HEK293 (cell line): Measurements from ENCODE around the gene TTC23.

Experiments
- BCL11B ChIP-seq: fragments of 450-650 bp; formaldehyde crosslinking; IDR thresholded peaks from 2 replicates; pipeline ENCODE4 v1.5.1; 2016; ENCODE audit warnings: low read depth, missing biosample characterization, missing genetic modification characterization
- CTCF ChIP-seq: fragments of 450-650 bp; formaldehyde crosslinking; IDR thresholded peaks from 2 replicates; pipeline ENCODE4 v1.5.1; 2016; ENCODE audit warnings: missing biosample characterization, missing genetic modification characterization
- FEZF1 ChIP-seq: fragments of 450-650 bp; formaldehyde crosslinking; IDR thresholded peaks from 2 replicates; pipeline ENCODE4 v1.5.1; 2016; ENCODE audit warnings: missing biosample characterization, missing genetic modification characterization
- GFI1B ChIP-seq: fragments of 450-650 bp; formaldehyde crosslinking; IDR thresholded peaks from 2 replicates; pipeline ENCODE4 v1.5.1; 2016; ENCODE audit warnings: missing biosample characterization, missing genetic modification characterization
- HOXC10 ChIP-seq: sonication (generic); formaldehyde crosslinking; IDR thresholded peaks from 2 replicates; pipeline ENCODE4 v1.8.1; 2023; ENCODE audit warnings: mild to moderate bottlenecking, missing genetic modification reagents
- KLF16 ChIP-seq: fragments of 450-650 bp; formaldehyde crosslinking; IDR thresholded peaks from 2 replicates; pipeline ENCODE4 v1.5.1; 2017; ENCODE audit warnings: missing biosample characterization, missing genetic modification characterization
- ZBTB20 ChIP-seq: fragments of 450-650 bp; formaldehyde crosslinking; IDR thresholded peaks from 2 replicates; pipeline ENCODE4 v1.5.1; 2016; ENCODE audit warnings: missing biosample characterization, missing genetic modification characterization
- ZBTB21 ChIP-seq: fragments of 450-650 bp; formaldehyde crosslinking; IDR thresholded peaks from 2 replicates; pipeline ENCODE4 v1.5.1; 2017; ENCODE audit warnings: missing biosample characterization, missing genetic modification characterization
- ZBTB26 ChIP-seq: fragments of 450-650 bp; formaldehyde crosslinking; optimal IDR thresholded peaks from 2 replicates; pipeline ENCODE3; 2016; ENCODE audit warnings: missing biosample characterization, mild to moderate bottlenecking, missing genetic modification characterization
- ZBTB7A ChIP-seq: fragments of 450-650 bp; formaldehyde crosslinking; IDR thresholded peaks from 2 replicates; pipeline ENCODE4 v1.5.1; 2016; ENCODE audit warnings: low read depth, missing biosample characterization, missing genetic modification characterization
- ZBTB8A ChIP-seq: fragments of 450-650 bp; formaldehyde crosslinking; IDR thresholded peaks from 2 replicates; pipeline ENCODE4 v1.5.1; 2016; ENCODE audit warnings: missing biosample characterization, missing genetic modification characterization
- ZNF114 ChIP-seq: fragments of 450-650 bp; formaldehyde crosslinking; IDR thresholded peaks from 2 replicates; pipeline ENCODE4 v1.5.0; 2017; ENCODE audit warnings: missing biosample characterization, missing genetic modification characterization
- ZNF138 ChIP-seq: fragments of 450-650 bp; formaldehyde crosslinking; IDR thresholded peaks from 2 replicates; pipeline ENCODE4 v1.5.1; 2016; ENCODE audit warnings: missing biosample characterization, missing genetic modification characterization, borderline replicate concordance
- ZNF146 ChIP-seq: fragments of 450-650 bp; formaldehyde crosslinking; IDR thresholded peaks from 2 replicates; pipeline ENCODE4 v1.5.1; 2016; ENCODE audit warnings: missing biosample characterization, missing genetic modification characterization
- ZNF157 ChIP-seq: fragments of 450-650 bp; formaldehyde crosslinking; IDR thresholded peaks from 2 replicates; pipeline ENCODE4 v1.5.1; 2016; ENCODE audit warnings: missing biosample characterization, missing genetic modification characterization
- ZNF2 ChIP-seq: fragments of 450-650 bp; formaldehyde crosslinking; IDR thresholded peaks from 2 replicates; pipeline ENCODE4 v1.5.1; 2016; ENCODE audit warnings: missing biosample characterization, missing genetic modification characterization
- ZNF223 ChIP-seq: fragments of 450-650 bp; formaldehyde crosslinking; IDR thresholded peaks from 2 replicates; pipeline ENCODE4 v1.5.1; 2016; ENCODE audit warnings: missing biosample characterization, missing genetic modification characterization
- ZNF23 ChIP-seq: fragments of 450-650 bp; formaldehyde crosslinking; IDR thresholded peaks from 2 replicates; pipeline ENCODE4 v1.5.1; 2016; ENCODE audit warnings: missing biosample characterization, missing genetic modification characterization, borderline replicate concordance
- ZNF311 ChIP-seq: fragments of 450-650 bp; formaldehyde crosslinking; IDR thresholded peaks from 2 replicates; pipeline ENCODE4 v1.5.1; 2017; ENCODE audit warnings: missing biosample characterization, missing genetic modification characterization, borderline replicate concordance
- ZNF398 ChIP-seq: fragments of 450-650 bp; formaldehyde crosslinking; IDR thresholded peaks from 2 replicates; pipeline ENCODE4 v1.5.1; 2017; ENCODE audit warnings: missing biosample characterization, missing genetic modification characterization
- ZNF426 ChIP-seq: fragments of 450-650 bp; formaldehyde crosslinking; IDR thresholded peaks from 2 replicates; pipeline ENCODE4 v1.5.1; 2017; ENCODE audit warnings: missing biosample characterization, missing genetic modification characterization, mild to moderate bottlenecking, inconsistent platforms, moderate library complexity
- ZNF488 ChIP-seq: fragments of 450-650 bp; formaldehyde crosslinking; IDR thresholded peaks from 2 replicates; pipeline ENCODE4 v1.5.1; 2016; ENCODE audit warnings: missing biosample characterization, missing genetic modification characterization
- ZNF555 ChIP-seq: fragments of 450-650 bp; formaldehyde crosslinking; conservative IDR thresholded peaks from 2 replicates; pipeline ENCODE4 v1.5.1; 2017; ENCODE audit warnings: missing biosample characterization, mild to moderate bottlenecking, missing genetic modification characterization, inconsistent platforms
- ZNF580 ChIP-seq: fragments of 450-650 bp; formaldehyde crosslinking; IDR thresholded peaks from 2 replicates; pipeline ENCODE4 v1.5.1; 2016; ENCODE audit warnings: missing biosample characterization, missing genetic modification characterization
- ZNF585B ChIP-seq: fragments of 450-650 bp; formaldehyde crosslinking; IDR thresholded peaks from 2 replicates; pipeline ENCODE4 v1.5.1; 2016; ENCODE audit warnings: missing biosample characterization, missing genetic modification characterization
- ZSCAN16 ChIP-seq: fragments of 450-650 bp; formaldehyde crosslinking; IDR thresholded peaks from 2 replicates; pipeline ENCODE4 v1.5.1; 2016; ENCODE audit warnings: missing biosample characterization, missing genetic modification characterization
- ZSCAN23 ChIP-seq: fragments of 450-650 bp; formaldehyde crosslinking; IDR thresholded peaks from 2 replicates; pipeline ENCODE4 v1.5.1; 2016; ENCODE audit warnings: missing biosample characterization, missing genetic modification characterization
- TF ChIP-seq, protein P1 (sequence below): fragments of 450-650 bp; formaldehyde crosslinking; IDR thresholded peaks from 2 replicates; pipeline ENCODE4 v1.5.1; 2016; ENCODE audit warnings: missing biosample characterization, missing genetic modification characterization, low read depth
- TF ChIP-seq, protein P2 (sequence below): fragments of 450-650 bp; formaldehyde crosslinking; IDR thresholded peaks from 2 replicates; pipeline ENCODE4 v1.5.1; 2016; ENCODE audit warnings: missing biosample characterization, missing genetic modification characterization
- TF ChIP-seq, protein P3 (sequence below): fragments of 450-650 bp; formaldehyde crosslinking; IDR thresholded peaks from 2 replicates; pipeline ENCODE4; 2016; ENCODE audit warnings: missing biosample characterization, missing genetic modification characterization

Gene TTC23

DNA sequence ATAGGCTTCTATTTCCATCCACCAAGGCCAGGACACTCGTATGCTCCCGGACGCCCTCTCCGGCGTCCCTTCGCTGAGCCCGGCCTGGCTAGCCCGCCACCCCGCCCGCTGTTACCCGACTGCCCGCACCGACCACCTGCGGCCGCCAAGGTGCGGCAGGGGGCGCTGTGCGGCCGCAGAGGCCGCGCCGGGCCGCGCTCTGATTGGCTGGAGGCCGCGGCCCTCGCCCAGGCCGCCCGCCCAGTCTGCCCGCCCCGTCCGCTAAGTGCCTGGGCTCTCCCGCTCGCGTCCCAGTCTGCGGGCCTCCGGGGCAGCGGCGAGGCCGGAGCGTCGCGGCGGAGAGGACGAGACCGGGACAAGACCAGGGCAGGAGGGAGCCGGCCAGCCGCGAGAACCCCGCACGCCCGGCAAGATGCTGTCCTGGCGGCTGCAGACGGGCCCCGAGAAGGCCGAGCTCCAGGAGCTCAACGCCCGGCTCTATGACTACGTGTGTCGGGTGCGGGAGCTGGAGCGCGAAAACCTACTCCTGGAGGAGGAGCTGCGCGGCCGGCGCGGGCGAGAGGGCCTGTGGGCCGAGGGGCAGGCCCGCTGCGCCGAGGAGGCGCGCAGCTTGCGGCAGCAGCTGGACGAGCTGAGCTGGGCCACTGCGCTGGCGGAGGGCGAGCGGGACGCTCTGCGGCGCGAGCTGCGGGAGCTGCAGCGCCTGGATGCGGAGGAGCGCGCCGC is 144.4 kb downstream of the TTC23 start, which contains the start of gene SYNM (continued):
- TF ChIP-seq, protein P1, sequence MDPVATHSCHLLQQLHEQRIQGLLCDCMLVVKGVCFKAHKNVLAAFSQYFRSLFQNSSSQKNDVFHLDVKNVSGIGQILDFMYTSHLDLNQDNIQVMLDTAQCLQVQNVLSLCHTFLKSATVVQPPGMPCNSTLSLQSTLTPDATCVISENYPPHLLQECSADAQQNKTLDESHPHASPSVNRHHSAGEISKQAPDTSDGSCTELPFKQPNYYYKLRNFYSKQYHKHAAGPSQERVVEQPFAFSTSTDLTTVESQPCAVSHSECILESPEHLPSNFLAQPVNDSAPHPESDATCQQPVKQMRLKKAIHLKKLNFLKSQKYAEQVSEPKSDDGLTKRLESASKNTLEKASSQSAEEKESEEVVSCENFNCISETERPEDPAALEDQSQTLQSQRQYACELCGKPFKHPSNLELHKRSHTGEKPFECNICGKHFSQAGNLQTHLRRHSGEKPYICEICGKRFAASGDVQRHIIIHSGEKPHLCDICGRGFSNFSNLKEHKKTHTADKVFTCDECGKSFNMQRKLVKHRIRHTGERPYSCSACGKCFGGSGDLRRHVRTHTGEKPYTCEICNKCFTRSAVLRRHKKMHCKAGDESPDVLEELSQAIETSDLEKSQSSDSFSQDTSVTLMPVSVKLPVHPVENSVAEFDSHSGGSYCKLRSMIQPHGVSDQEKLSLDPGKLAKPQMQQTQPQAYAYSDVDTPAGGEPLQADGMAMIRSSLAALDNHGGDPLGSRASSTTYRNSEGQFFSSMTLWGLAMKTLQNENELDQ, result no peak
- TF ChIP-seq ZNF585B, result no peak
- TF ChIP-seq FEZF1 (tag by site-specific recombination), result no peak
- TF ChIP-seq KLF16, result no peak
- TF ChIP-seq ZNF555 (tag by site-specific recombination), result no peak
- TF ChIP-seq ZSCAN16 (tag by site-specific recombination), result no peak
- peak; percentile 76 for TF ChIP-seq ZBTB26 (tag by site-specific recombination)
- TF ChIP-seq, protein P2, sequence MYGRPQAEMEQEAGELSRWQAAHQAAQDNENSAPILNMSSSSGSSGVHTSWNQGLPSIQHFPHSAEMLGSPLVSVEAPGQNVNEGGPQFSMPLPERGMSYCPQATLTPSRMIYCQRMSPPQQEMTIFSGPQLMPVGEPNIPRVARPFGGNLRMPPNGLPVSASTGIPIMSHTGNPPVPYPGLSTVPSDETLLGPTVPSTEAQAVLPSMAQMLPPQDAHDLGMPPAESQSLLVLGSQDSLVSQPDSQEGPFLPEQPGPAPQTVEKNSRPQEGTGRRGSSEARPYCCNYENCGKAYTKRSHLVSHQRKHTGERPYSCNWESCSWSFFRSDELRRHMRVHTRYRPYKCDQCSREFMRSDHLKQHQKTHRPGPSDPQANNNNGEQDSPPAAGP, result no peak; the same call in 1 of the 2 replicates
- TF ChIP-seq GFI1B (tag by site-specific recombination), result no peak
- TF ChIP-seq ZNF23 (tag by site-specific recombination), result no peak
- TF ChIP-seq ZNF223 (tag by site-specific recombination), result no peak
- no peak for TF ChIP-seq ZNF426 (tag by site-specific recombination)
- TF ChIP-seq ZSCAN23 (tag by site-specific recombination), result no peak
- TF ChIP-seq HOXC10 (CRISPR knock-in tag), result no peak; the same call in 1 of the 2 replicates
- TF ChIP-seq CTCF (tag by site-specific recombination), result peak; percentile 70
- TF ChIP-seq ZNF488 (tag by site-specific recombination), result no peak
- TF ChIP-seq ZBTB8A (tag by site-specific recombination), result peak; percentile 95
- TF ChIP-seq ZBTB21, result no peak
- TF ChIP-seq BCL11B (tag by site-specific recombination), result 0 out of 2 replicates have a peak, but pooled peaks have one; percentile 10
- TF ChIP-seq ZNF157 (tag by site-specific recombination), result no peak
- no peak for TF ChIP-seq ZNF138
- TF ChIP-seq, protein P3, sequence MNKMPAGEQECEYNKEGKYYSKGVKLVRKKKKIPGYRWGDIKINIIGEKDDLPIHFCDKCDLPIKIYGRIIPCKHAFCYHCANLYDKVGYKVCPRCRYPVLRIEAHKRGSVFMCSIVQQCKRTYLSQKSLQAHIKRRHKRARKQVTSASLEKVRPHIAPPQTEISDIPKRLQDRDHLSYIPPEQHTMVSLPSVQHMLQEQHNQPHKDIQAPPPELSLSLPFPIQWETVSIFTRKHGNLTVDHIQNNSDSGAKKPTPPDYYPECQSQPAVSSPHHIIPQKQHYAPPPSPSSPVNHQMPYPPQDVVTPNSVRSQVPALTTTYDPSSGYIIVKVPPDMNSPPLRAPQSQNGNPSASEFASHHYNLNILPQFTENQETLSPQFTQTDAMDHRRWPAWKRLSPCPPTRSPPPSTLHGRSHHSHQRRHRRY (tag by site-specific recombination), result no peak
- no peak for TF ChIP-seq ZBTB7A (tag by site-specific recombination)
- no peak for TF ChIP-seq ZBTB20 (tag by site-specific recombination)
- no peak for TF ChIP-seq ZNF398 (tag by site-specific recombination)
- 0 out of 2 replicates have a peak, but pooled peaks have one; percentile 56 for TF ChIP-seq ZNF2
- no peak for TF ChIP-seq ZNF114 (tag by site-specific recombination)
- no peak for TF ChIP-seq ZNF311 (tag by site-specific recombination)
- TF ChIP-seq ZNF580 (tag by site-specific recombination), result no peak
- 0 out of 2 replicates have a peak, but pooled peaks have one; percentile 8 for TF ChIP-seq ZNF146 (tag by site-specific recombination)
